Measurements from ENCODE around the gene SEBOX.

DNA sequence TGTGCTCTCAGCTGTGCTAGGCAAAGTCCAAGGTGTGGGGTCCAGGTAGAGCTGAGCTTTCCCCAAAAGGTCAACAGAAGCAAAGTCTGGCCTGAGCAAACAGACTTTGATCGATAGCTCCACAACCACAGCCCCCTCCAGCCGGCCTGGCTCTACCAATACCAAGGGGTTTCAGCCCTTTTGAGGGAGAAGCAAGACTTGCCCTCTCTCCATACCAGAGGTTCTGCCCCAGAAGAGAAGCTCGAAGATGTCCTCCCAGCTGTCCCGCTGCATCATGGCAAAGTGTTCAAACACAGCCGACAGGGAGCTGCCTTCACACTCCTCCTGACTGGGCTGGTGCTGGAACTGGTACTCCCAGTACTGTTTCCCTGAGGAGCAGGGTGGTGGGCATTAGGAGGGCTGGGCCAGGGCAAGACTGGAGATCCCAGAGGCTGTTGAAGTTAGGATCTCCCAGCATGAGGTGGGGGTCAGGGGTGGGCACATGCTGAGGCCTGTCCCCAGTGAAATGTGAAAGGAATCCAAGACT, 3.4 kb upstream of the SEBOX start:
- TF ChIP-seq HDGF (IDR thresholded peaks at IDR 0.05; ENCODE audit: borderline replicate concordance) (no peak), BHLHE40 (IDR thresholded peaks at IDR 0.05; ENCODE audit: borderline replicate concordance) (no peak), FOXM1 (IDR thresholded peaks at IDR 0.05; ENCODE audit: borderline replicate concordance) (no peak), SUZ12 (IDR thresholded peaks at IDR 0.05) (no peak), ZNF384 (IDR thresholded peaks at IDR 0.05) (no peak), ELF4 (IDR thresholded peaks at IDR 0.05) (no peak), L3MBTL2 (conservative IDR thresholded peaks at IDR 0.05) (no peak), NFRKB (IDR thresholded peaks at IDR 0.05) (no peak), CTBP1 (IDR thresholded peaks at IDR 0.05; ENCODE audit: borderline replicate concordance) (no peak), FOXK2 (IDR thresholded peaks at IDR 0.05) (no peak), LEF1 (IDR thresholded peaks at IDR 0.05; ENCODE audit: borderline replicate concordance) (no peak), SP1 (IDR thresholded peaks at IDR 0.05) (no peak)
